ENCODE data around the gene PACS1.
A peak's percentile ranks its signal among the peaks of the same experiment; 100 is the strongest.
"Not testable (repeated sequence)": the region's sequence is repeated elsewhere in the genome, so short reads cannot be mapped to it uniquely, and the experiment has no call there.

PACS1 gene

DNA sequence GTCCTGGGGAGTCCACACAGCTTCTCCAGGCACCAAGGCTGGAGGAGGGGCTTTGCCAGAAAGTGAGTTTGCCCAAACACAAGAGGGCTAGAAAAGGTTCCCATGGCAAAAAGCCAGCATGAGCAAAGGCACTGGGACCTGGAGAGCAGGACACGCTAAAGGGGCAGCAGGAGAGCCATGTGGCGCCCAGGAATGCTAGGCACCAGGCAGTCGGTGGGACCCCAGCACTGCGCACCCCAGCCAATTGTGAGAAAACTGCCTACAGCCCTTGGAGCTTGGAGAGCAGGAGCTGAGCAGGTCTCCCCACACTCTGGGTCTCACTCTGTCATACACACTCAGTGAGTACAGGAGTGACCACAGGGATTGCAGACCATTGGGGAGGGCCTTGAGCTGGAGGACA lies 193.2 kb downstream of the PACS1 start:
- DNase-seq = no peak

DNA sequence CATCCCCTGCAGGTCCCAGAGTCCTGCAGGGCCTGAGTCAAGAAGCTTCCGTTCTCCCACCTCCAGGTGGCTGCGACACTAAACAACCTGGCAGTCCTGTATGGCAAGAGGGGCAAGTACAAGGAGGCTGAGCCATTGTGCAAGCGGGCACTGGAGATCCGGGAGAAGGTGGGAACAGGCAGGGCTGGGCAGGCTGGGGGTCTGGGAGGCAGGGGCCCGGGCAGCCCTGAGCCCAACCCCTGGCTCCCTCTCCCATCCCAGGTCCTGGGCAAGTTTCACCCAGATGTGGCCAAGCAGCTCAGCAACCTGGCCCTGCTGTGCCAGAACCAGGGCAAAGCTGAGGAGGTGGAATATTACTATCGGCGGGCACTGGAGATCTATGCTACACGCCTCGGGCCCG lies 193.7 kb downstream of the PACS1 start:
- no peak for DNase-seq

DNA sequence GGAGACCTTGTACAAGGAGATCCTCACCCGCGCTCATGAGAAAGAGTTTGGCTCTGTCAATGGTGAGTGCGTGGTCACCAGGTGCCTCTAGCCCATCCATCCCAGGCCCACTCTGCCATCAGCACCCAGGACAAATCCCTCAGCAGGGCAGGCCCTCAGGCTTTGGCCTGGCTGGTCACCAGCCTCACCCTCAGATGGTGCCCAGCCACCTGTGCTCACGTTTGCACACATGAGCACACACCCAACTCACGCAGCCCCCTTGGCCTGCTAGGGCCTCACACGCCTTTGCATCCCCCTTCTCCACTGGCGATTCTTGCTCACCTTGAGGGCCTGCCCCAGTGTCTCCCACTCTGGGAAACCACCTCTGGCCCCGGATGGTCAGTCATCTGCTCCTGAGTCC lies 194.3 kb downstream of the PACS1 start:
- no peak for DNase-seq

DNA sequence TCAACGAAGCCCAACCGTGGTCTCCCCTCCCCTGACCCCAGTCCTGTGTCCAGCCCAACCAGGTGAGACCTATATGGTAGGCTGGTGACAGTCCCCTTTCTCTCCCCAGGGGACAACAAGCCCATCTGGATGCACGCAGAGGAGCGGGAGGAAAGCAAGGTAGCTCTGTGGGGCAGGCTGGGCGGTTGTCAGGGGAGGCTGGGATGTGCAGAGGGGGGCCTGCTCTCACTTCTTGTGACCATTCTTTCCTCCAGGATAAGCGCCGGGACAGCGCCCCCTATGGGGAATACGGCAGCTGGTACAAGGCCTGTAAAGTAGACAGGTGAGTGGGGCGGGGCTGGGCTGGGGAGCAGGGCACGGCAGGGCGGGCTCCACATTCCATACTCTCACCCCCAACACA lies 194.8 kb downstream of the PACS1 start:
- no peak for DNase-seq

DNA sequence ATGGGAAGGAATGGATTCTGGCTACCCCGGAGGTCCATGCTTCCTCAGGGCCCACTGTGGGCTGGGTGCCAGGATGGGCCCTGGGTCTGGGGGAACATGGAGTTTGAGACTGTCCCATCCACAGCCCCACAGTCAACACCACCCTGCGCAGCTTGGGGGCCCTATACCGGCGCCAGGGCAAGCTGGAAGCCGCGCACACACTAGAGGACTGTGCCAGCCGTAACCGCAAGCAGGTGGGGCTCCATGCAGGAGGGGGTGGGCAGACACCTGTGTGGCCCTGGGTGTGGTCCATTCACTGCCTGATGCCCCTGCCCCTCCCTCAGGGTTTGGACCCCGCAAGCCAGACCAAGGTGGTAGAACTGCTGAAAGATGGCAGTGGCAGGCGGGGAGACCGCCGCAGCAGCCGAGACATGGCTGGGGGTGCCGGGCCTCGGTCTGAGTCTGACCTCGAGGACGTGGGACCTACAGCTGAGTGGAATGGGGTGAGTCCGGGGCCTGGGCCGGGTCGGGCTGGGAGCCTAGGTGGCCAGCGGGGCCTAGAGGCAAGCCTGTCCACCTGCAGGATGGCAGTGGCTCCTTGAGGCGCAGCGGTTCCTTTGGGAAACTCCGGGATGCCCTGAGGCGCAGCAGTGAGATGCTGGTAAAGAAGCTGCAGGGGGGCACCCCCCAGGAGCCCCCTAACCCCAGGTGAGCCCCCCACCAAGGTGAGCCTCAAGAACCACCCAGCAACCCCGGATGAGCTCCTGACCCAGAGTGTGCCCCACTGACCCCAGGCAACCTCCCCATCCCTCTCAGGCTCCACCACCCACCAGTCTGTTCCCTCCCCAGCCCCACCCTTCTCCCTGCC lies 195.7 kb downstream of the PACS1 start:
- DNase-seq = no peak

DNA sequence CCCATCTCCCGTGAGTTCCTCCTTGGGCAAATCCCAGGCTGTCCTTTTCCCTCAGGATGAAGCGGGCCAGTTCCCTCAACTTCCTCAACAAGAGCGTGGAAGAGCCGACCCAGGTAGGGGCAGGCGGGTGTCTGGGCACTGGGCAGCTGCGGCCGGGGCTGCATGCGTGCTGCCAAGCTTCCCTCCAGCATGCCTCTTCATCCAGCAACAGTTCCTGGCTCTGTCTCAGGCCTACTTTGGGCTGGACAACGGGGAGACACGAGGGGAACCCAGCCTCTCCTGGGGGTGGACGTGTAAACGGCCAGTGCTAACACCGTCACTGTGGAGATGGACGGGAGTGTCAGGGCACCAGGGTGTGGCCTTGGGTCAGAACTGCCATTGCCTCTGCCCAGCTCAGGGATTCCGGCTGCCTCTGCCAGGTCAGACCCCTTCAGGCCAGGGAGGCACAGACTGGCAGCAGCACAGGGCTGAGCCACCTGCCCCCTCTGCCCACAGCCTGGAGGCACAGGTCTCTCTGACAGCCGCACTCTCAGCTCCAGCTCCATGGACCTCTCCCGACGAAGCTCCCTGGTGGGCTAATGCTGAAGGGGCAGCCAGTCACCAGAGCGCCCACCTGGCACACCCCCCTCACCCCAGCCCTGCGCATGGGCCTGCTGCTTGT lies 196.4 kb downstream of the PACS1 start:
- DNase-seq = no peak

DNA sequence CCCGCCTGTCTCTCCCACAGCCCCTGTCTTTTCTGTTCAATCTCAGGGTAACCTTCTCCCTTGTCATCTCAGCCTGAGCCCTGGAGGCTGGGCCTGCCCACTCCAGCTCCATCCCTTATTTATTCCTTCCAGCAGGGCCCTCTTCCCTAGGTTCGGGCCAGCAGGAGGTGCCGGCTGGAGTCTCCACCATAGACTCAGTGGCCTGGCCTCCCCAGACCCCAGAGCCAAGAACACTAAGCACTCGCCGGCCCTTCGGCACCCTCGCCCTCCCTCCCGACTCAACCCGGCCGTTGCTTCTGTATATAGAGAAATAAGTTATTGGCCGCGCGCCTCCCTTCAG lies 196.9 kb downstream of the PACS1 start:
- DNase-seq = no peak

DNA sequence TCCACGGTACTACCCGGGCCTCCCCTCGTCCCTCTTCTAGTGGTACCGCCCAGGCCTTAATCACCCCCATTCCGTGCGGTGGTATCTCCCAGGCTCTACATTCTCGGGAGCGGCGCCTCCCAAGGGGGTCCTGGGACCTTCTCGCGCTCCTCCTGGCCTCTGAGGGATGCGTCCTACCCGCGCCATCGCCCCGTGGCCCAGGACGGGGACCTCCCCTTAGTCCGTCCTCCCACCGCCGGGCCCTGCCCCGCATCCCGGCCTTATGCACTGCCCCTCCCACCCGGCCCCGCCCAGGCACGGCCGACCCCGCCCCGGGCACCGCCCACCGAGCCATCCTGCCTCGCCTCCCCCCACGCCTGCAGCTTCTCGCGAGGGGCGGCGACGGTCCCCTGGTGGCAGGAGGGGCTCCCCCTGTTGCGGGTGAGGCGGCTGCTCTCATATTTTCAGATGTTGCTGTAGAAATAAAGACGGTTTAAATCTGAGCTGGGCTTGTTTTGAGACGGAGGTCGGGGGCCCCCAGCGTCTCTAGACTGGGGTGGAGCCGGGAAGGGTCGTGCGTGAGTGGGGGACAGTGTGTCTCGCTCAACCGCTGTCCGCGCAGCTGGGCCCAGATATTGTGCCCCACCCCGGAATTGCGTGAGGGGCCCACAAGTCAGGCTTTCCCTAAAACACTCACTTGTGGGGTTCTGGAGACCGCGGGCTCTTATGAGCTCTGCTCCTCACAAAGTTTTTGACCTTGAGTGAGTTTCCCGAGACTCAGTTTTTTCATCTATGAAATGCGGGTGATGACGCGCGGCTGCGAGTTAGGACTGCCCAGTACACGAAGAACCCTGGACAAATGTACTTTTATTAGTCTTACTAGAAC lies 197.5 kb downstream of the PACS1 start:
- peak; percentile 45 for DNase-seq

DNA sequence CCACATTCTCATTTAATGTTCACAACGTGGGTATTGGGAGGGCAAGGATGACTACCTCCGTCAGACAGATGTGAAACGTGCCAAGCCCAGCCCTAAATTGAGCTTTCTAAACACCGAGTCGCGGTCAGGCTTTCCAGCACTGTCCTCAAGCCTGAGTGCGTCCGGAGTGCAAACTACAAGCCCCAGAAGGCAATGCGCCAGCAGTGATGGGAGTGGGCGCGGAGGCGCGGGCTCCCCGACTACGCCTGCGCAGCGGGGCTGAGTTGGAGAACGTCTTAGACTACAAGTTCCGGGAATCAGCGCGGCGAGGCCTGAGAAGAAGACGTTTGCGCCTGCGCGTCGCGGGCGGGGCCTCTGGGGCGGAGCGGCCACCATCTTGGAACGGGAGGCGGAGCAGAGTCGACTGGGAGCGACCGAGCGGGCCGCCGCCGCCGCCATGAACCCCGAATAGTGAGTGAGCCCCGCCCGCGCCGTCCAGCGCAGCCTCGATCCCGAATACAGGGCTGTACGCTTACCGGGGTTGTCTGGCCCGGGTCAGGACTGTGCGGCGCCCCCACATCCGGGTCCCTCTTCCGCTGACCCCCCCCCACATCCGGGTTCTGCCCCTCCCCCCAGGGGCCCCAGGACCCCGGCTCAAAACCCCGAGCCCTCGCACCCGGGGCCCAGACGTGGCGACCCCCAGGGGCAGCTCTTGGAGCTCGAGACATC lies 198.3 kb downstream of the PACS1 start, which contains the start of gene RAB1B:
Gene RAB1B, plus strand, starts transcription at position 396 of the 708 bp plus-strand sequence. Its CDS starts 41 bp downstream, at position 437.
- peak; percentile 99 for DNase-seq

DNA sequence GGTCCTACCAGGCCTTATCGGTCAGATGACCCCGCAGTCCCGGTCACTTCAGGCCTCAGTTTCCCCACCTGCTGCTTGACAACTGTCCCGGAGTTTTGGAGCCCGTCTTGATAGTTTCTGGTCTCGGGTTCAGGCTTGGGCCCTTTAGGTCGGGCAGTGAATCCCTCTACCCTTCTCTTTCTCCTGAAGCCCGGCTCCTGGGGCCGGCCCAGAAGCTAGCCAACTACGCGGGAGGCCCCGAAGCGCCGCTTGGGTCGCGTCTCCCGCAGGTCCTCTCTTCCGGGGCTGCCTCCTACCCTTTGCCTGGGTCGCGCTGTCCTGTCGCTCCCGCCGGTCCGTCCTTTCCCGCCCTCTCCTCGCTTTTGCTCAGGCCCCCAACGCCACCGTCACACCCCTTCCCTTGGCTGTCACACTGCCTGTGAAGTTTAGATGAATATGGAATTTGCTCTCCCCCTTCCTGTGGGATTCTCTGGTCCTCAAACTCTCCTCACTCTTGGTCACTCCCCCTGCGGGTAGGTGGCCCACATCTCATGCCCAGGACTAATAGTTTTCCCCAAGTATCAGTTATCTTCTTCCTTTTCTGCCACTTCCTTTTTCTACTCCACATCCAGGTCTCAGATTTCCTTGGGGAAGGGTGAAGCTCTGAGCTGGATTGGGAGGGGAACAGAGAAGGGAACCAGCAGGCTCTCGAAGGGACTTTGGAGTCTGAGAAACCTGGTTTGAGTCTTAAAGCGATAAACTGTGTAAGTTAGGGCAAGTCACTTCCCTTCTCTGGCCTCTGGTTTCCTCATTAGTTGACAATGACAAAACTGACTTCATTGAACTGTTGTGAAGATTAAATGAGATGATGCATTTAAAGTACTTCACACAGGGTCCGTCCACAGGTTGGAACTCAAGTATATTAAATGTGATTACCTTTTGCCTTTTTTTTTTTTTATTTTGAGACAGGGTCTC lies 199.2 kb downstream of the PACS1 start:
- DNase-seq = no peak

DNA sequence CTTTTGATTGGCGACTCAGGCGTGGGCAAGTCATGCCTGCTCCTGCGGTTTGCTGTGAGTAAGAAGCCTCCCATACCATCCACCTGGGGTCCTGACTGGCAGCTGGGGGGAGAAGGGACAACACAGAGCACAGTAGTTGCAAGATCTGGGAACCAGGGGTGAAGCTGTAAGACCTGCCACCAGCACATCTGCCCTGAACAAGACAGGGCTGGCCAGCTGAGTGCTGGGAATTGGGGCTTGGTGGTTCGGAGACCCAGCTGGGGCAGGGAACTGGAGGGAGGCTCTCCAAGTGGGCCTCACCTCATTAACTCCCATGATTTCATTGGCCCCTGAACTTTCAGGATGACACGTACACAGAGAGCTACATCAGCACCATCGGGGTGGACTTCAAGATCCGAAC lies 201.7 kb downstream of the PACS1 start:
- no peak for DNase-seq

DNA sequence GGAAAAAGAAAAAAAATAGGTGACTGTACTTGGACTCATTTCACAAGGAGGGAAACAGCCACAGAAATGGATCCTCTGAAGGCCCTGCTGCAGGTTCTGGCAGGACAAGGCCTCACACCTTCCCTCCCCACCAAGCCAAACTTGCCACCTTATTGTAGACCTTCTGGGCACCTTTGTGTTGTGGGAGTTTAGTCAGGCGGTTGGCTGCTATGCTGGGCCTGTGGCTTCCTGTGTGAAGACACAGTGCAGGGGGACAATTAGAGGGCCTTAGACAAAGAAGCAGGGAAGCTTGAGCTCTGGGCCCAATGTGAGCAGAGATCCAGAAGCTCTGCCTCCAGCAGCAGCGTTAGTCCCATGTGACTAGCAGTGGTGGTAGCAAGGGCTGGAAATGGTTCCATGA lies 202.5 kb downstream of the PACS1 start:
- DNase-seq = no peak

DNA sequence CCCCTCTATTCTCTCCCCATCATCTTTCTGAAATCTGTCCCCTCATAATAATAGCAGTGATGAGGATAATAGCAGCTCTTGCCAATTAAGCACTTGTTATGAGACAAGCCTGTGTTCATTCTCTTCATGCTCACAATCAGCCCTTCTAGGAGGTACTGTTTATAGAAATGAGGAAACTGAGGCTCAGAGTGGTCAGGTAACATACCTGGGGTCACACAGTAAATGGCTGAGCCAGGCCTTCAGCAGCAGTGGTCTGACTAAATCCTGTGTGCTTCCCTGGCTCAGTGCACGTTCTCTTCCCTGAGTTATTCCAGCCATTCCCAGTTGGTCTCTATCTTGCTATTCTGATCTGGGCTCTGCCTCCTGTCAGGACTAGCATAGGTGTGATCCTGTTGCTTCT lies 204.1 kb downstream of the PACS1 start:
- no peak for DNase-seq

DNA sequence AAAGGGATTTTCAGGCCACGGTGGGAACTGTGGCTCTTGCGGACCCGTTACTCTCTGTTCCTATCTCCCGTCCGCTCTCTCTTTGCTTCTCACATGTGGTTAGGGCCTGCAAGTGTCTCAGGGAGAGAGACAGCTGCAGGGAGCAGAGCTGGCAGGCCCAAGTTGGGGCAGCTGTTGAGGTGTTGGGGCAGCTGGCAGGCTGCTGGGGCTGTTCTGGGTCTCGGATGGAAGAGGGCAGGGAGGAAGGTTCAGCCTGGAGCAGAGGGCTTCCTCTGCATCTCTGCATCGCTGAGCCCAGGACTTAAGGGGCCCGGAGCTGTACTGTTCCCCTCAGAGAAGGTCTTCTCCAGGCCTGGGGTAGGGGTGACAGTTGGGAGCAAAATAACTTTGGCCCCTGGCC lies 205.3 kb downstream of the PACS1 start:
- no peak for DNase-seq

DNA sequence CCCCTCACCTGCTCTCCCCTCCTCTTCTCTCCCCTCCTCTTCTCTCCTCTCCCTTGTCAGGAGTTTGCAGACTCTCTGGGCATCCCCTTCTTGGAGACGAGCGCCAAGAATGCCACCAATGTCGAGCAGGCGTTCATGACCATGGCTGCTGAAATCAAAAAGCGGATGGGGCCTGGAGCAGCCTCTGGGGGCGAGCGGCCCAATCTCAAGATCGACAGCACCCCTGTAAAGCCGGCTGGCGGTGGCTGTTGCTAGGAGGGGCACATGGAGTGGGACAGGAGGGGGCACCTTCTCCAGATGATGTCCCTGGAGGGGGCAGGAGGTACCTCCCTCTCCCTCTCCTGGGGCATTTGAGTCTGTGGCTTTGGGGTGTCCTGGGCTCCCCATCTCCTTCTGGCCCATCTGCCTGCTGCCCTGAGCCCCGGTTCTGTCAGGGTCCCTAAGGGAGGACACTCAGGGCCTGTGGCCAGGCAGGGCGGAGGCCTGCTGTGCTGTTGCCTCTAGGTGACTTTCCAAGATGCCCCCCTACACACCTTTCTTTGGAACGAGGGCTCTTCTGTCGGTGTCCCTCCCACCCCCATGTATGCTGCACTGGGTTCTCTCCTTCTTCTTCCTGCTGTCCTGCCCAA lies 206.0 kb downstream of the PACS1 start:
- DNase-seq = no peak

DNA sequence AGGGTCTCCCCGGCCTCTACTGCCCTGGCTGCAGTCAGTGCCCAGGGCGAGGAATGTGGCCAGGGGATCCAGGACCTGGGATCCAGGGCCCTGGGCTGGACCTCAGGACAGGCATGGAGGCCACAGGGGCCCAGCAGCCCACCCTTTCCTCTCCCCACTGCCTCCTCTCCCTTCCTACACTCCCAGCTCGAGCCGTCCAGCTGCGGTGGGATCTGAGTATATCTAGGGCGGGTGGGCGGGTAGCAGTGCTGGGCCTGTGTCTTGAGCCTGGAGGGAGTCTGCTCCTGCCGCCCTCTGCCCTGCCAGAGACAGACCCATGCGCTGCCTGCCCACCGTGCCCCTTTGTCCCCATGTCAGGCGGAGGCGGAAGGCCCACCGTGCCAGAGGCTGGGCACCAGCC lies 206.5 kb downstream of the PACS1 start:
- DNase-seq = not testable (repeated sequence)

DNA sequence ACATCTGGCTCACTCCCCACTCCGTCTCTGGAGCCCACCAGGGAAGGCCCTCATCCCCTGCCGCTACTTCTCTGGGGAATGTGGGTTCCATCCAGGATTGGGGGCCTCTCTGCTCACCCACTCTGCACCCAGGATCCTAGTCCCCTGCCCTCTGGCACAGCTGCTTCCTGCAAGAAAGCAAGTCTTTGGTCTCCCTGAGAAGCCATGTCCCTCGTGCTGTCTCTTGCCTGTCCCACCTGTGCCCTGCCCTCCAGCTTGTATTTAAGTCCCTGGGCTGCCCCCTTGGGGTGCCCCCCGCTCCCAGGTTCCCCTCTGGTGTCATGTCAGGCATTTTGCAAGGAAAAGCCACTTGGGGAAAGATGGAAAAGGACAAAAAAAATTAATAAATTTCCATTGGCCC lies 207.0 kb downstream of the PACS1 start:
- DNase-seq = not testable (repeated sequence)

DNA sequence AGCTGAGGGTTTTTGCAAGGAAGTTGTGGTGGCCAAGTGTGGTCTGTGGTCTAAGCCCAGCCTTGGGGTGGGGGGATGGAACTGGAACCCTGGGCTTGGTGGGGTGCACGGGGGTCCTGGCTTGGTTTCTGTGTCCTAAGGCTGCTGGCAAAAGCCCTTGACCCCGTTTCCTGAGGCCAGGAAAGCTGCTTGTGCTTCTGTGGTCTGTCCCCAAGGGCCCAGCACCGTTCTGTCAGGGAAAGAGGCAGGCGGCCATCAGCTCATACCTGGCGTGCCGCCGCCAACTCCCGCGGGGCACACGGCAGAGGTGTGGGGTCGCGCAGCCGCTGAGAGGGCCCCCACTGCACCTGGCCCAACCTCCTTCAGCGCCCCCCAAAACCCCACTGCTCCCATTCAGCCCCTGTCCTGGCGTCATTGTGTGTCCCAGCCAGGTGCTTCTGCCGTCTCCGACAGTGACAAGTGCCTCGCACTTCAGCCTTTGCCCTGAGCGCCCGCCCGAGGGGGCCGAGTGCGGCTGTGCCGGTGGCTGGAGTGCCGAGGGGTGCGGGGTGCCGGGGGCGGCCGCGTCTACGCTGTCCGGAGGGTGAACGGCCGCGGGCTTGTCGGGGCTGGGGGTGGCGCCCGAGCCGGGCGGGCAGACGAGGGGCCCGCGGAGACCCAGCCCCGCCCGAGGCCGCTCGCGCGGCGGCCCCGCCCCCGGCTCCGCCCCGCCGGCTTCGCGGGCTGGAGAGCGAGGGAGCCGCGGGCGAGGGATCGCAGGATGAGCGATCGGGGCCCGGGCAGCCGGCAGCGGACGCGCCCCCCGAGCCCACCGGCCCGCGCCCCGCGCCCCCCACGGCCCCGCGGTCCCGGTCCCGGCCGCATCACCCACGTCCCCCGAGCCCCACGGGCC lies 207.6 kb downstream of the PACS1 start, which contains the start of gene CNIH2:
Gene CNIH2, plus strand, starts transcription at position 705 of the 892 bp plus-strand sequence. CDS start 282 bp downstream, outside the sequence.
- DNase-seq = no peak

DNA sequence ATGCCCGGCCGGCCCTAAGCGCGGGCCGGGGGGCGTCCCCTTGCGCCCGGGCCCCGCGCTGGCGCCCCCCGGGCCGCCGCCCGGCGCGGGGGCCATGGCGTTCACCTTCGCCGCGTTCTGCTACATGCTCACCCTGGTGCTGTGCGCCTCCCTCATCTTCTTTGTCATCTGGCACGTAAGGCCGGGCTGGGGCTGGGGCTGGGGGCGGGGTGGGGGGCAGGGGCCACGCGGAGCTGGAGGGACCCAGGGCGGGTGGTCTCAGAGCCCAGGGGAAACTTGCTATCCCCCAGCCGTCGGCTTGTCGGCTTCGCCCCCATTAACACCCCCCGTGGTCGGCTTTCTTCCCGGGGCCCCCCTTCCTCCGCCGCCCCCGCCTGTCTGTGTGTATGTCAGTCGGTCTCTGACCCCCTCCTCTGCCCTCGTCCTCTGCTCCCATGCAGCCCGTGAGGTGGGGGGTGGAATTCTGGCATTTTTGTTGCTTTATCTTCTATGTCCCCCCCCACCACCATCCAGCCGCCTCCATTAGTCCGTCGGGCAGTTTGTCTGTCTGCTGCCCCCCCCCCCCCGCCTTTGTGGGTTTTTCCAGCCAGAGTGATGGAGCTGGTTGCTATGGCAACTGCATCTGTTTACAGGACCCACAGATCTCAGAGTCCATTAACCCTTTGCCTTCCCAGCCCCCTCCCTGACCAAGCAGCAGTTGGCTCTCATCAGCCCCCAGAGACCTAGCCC lies 208.5 kb downstream of the PACS1 start:
- no peak for DNase-seq
